ENCODE measurements around the gene IGFBPL1.
"Not testable (repeated sequence)": the region's sequence is repeated elsewhere in the genome, so short reads cannot be mapped to it uniquely, and the experiment has no call there.

IGFBPL1 gene

DNA sequence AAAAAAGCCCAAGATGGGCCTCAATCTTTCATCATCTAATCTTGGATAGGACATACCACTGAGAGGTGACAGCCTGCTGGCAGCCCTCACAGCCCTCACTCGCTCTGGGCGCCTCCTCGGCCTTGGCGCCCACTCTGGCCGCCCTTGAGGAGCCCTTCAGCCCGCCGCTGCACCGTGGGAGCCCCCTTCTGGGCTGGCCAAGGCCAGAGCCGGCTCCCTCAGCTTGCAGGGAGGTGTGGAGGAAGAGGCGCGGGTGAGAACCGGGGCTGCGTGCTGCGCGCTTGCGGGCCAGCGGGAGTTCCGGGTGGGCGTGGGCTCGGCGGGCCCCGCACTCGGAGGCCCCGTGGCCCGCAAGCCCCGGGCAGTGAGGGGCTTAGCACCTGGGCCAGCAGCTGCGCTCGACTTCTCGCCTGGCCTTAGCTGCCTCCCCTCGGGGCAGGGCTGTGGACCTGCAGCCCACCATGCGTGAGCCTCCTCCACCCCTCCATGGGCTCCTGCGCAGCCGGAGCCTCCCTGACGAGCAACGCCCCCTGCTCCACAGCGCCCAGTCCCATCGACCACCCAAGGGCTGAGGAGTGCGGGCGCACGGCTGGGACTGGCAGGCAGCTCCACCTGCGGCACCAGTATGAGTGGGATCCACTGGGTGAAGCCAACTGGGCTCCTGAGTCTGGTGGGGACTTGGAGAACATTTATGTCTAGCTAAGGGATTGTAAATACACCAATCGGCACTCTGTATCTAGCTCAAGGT, 46.7 kb downstream of the IGFBPL1 start:
- not testable (repeated sequence) for DNase-seq (ENCODE audit: low spot score)

DNA sequence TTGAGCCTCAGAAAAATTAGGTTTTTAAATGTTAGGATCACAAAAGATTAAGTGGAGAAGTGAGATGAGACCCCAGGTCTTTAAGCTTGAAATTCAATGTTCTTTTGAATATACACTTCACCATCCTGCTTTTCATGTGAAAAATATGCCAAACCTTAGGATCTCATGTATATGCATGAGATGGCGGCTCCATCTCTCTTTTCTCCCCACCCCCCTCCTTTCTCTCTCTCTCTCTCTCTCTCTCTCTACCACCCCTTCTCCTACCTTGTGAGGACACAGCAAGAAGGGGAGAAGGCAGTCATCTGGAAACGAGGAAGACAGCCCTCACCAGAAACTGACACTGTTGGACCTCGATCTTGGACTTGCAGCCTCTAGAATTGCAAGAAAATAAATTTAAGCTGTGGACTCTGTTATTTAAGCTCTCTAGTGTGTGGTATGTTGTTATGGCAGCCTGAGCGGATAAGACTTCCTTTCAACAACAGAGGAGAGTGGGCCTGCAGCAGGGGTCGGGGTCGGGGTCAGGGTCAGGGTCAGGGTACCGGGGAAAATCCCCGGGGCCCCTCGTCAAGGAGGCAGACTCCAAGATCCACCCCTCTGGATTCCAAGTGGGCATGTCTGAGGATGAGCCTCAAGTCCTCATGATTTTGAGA, 48.1 kb downstream of the IGFBPL1 start:
- no peak for DNase-seq (ENCODE audit: low spot score)

DNA sequence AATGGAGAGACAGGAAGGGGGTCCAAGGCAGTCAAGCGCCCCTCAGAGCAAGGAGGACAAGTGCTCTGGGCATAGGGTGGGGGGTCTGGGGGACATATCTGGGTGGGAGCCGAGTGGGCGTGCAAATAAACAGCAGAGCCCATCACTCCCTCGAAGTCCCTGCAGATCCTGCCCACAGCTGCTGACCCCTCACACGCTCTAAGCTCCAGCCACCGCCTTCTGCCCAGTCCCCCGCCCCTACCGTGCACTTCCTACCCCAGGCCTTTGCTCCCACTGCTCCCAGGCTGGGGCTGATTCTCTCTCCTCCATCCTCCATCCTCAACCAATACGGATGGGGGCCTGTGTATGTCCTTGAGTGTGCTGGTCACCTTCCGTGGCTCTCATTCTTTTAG, 48.7 kb downstream of the IGFBPL1 start:
- no peak for DNase-seq (ENCODE audit: low spot score)

DNA sequence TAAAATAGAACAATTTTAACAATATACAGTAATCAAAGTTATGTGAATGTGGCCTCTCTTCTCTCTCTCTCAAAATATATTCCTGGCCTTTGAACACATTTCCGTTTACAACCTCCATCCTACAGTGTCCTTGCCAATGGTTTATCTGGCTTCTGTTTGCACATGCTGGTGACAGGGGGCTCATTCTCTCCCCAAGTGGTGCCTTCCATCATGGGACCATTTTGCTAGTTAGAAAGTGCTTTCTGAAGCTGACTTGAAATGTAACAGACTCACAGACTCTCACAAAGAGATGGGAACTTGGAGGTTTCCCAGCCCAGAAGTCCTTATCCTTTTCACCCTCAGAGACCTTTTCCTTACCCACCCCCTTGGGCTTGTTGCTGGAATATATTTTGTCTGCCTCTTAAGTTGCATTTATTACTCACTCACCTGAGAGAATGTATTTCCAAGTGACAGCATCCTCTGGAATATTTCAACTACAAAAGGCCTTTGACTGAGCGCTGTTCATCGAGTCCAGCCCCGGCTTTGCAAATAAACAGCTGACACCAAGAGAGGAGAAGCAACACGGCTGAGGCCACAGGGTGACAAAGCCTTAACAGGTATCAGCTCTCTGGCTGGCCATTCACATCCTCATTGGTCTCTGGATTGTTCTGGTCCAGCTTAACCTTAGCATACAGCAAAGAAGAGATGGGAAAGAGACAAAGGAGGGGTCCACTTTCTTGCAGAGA, 49.2 kb downstream of the IGFBPL1 start:
- no peak for DNase-seq (ENCODE audit: low spot score)

DNA sequence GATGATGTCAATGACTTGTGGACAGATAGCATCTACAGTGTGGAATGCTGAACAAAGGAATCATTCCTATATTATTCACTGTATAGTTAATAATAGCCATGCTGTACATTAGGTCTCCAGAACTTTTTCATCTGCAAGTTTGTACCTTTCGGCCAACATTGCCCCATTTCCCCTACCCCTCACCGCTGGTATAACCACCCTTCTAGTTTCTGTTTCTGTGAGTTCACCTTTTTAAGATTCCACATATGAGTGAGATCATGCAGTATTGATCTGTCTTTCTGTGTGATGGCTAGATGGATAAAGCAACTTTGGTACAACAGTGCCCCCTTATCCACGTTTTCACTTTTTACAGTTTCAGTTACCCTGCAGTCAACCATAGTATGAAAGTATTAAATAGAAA, 50.6 kb downstream of the IGFBPL1 start:
- DNase-seq (ENCODE audit: low spot score) = no peak

DNA sequence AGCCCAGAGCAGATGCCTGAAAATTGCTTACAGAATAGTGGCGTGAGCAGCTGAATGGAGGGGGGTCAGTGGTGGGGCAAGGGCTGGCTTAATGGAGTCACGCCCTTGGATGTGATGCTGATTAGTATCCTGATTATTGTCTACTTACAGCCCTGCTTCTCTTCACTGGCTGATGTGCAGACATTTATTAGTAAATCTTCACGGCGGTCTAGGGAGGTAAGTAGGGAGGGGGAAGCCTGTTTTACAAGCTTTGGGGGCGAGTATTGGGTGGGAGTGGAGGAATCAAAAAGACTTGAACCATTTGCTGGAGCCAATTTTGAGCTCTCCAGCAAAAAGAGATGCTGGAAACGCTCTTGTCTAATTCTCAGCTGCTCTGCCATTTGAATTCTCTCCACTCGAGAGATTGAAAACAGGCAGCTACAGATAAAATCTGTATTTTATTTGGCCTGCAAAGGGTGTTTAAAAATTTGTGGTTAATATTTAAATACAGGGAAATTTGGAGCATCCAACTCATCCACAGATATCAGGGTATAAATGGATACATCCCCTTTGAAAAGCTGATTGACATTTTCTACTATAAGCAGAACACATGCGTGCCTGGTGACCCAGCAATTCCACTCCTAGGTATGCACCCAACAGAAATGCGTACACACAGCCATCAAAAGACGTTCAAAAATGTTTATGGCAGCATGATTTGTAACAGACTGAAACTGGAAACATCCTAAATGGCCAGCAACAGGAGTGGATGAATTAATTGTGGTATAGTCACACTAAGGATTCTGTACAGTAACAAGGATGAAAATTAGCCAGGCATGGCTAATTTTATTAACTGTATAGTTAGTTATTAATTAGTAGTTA, 51.3 kb downstream of the IGFBPL1 start:
- DNase-seq (ENCODE audit: low spot score) = no peak

DNA sequence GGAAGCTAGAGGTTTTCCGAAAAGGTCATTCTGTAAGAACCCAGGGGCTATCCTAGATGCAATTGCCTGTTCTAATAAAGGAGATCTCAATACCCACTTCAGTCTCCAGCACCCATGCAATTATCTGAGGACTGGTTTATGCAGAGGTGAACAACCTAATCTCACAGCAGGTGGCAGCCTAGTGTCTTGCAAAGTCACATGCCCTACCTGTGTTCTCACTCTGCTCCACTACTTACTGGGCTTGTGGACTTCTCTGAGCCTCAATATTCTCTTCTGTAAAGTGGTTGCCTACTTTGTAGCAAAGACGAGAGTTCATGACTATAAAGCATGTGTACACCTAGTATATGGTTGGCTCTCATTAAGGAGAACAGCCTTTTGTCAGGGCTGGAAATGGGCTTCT, 52.8 kb downstream of the IGFBPL1 start:
- no peak for DNase-seq (ENCODE audit: low spot score)

DNA sequence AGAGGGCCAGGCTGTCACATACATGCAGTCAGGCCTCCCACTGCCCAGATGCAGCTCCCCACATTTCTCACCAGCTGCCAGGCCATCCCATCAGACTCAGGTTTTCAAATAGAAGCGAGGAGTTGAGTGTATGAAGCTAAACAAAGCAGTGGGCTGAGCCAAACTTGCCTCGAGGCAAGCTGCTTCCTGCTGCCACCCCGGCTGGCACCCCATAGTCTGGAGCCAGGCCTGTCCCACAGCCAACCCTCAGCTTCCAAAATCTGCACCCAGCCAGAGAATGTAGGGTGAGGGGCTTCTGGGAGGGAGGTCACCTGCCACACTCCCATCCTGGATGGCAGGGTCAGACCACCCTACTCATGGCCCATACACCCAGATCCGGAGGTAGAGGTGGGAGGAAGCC, 54.1 kb downstream of the IGFBPL1 start:
- DNase-seq (ENCODE audit: low spot score) = no peak

DNA sequence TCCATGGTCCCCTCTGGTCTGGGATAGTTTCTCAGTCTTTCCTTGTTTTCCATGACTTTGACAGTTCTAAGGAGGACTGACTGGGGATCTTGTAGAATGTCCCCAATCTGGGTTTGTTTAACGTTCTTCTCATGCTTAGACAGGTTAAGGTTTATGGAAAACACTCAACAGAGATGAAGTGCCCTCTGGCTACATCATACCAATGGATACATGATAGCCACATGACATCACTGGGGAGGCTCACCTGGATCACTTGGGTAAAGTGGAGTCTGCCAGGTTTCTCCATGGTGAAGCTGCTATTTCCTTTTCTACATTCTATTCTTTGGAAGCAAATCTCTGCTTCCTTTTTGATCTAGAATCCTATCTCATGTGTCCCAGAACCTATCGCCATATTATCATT, 55.5 kb downstream of the IGFBPL1 start:
- no peak for DNase-seq (ENCODE audit: low spot score)

DNA sequence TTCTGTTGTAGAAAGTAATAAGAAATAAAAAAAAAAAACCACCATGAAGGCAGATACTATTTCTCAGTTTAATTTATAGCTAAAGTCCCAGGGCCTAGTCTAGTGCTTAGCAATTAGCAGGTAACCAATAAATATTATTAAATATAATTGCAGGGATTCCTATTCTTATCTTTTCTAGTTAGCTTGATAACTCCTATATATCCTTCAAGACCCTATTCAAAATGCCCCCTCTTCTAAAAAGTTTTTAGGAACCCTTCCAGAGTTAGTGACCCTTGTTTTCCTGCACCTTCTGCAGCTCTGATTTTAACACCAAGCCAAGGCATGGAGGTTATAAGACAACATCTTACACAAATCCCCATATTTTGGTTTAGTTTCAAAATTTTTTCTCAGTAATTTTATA, 56.4 kb downstream of the IGFBPL1 start:
- DNase-seq (ENCODE audit: low spot score) = no peak

DNA sequence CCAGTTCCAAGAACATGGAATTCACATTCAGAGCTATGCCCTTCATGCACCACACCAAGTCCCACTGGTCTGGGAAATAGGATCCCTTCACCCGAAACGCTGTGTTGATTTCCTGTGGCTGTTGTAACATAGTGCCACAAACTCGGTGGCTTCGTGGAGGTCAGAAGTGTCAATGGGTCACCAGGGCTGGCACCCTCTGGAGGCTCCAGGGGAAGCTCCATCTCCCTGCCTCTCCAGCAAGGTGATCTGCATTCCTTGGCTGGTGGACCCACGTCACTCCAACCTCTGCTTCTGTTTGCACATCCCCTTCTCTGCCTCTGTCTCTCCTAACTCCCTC, 60.7 kb downstream of the IGFBPL1 start:
- DNase-seq (ENCODE audit: low spot score) = no peak

DNA sequence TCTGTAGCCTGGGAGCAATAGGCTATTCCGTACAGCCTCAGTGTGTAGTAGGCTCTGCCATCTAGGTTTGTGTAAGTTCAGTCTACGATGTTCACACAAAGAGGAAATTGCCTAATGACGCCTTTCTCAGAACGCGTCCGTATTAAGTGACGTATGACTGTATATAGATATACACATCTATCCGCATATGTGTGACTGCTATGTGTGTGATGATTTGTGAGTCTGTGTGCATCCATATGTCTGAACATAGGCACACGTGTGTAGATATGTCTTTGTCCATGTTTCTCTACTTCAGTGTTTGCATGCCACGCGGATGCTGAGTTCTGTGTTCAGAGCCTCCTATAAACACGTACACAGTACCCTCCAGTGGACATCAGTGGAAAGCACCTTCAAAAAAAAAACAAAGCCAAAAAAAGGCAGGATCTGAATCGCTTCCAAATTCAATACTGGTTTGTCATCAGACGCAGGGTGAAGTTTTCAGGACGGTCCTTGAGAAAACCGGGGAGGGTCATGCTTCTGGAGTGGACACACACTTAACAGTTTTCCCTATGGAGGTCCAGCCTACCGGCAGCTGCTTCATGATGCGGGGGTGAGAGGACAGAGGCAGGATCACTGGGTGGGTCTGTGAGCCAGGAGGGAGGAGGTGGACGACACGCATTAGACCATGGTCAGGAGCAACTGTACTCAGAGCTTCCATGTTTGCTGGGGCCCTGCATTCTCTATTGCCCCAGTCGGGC, 61.2 kb downstream of the IGFBPL1 start:
- DNase-seq (ENCODE audit: low spot score) = peak; percentile 77

DNA sequence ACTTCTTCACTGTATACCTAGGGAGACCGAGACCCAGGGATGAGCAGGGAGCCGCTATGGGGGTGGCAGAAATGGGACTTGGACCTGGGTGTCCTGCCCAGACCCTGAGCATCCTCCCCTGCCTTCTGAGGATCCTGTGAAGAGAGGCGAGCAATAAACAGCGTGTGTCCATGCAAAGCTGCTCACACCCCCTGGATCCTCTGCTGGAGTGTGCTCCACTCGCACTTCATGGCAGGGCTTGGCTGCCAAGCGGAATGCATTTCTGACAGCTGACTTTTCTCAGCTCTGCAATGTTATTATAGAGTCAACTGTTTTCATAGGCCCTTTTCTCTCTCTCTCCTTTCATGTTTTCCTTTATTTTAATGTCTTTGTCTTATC, 62.8 kb downstream of the IGFBPL1 start:
- DNase-seq (ENCODE audit: low spot score) = no peak

DNA sequence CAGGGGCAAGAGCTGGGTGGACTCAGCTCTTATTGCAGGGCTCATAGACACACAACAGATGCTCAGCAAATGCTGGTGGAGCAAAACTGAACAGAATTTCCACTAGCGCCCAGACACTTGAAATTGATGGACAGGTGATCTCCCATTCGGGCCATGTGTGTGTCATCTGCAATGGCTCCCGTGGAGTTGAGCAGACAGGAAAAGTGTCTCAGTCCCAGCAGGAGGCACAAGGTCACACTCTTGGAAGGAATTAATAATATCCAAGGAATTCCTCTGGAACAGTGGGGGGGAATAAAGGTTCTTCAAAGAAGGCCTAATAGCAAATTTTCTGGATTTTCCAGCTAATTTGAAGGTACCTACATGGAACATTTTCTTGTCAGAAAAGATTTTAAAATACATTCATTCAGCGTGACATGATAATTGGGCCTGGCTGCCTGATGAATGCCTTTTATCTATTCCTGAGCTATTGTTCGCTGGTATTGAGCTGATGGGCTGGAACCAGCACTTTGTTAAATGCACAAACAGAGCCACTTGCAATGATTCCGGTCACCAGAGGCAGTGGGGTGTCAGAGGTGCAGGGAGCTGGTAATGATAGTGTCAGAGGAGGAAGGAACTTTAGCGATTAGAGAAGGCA, 63.3 kb downstream of the IGFBPL1 start:
- DNase-seq (ENCODE audit: low spot score) = no peak

DNA sequence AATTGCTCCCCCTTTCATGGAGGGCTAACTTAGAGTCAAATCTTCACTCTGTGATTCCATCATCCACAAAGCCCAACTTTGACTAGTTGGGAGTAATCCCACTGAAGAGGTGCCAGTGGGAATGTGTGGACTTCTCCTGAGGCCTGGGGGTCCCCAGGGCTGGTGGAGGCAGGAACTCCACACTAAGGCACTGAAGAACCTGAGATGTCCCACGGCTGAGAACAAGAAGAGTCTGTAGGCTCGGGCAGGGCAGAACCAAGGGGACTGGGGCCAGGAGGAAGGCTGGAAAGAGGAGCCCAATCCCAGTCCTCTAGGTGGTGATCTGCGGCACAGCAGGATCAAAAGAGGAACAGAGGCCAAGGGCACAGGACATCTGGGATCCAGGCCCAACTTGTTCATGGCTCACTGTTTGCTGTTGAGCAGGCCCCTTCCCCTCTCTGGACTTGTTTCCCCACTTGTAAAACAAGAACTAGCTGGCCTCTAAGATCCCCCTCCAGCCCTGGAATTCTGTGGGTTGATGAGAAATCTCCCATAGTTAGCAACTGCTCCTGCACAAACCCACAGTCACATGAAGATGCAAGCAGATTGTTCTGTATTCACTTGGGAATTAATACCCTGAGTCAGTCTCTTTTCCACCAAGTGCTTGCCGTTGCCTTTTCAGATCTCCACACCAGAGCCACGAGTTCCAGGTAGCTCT, 64.4 kb downstream of the IGFBPL1 start:
- peak; percentile 50 for DNase-seq (ENCODE audit: low spot score)

DNA sequence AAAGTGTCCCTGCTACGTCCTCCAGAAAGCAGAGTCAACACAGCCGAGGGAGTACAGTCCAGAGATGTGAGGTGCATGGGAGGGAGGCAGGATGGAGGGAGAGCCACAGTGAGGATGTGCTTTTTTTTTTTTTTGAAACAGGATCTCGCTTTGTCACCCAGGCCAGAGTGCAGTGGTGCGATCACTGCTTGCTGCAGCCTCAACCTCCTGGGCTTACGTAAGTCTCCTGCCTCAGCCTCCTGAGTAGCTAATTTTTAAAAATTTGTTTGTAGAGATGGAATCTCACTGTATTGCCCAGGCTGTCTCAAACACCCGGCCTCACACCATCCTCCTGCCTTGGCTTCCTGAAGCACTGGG, 65.0 kb downstream of the IGFBPL1 start:
- no peak for DNase-seq (ENCODE audit: low spot score)

DNA sequence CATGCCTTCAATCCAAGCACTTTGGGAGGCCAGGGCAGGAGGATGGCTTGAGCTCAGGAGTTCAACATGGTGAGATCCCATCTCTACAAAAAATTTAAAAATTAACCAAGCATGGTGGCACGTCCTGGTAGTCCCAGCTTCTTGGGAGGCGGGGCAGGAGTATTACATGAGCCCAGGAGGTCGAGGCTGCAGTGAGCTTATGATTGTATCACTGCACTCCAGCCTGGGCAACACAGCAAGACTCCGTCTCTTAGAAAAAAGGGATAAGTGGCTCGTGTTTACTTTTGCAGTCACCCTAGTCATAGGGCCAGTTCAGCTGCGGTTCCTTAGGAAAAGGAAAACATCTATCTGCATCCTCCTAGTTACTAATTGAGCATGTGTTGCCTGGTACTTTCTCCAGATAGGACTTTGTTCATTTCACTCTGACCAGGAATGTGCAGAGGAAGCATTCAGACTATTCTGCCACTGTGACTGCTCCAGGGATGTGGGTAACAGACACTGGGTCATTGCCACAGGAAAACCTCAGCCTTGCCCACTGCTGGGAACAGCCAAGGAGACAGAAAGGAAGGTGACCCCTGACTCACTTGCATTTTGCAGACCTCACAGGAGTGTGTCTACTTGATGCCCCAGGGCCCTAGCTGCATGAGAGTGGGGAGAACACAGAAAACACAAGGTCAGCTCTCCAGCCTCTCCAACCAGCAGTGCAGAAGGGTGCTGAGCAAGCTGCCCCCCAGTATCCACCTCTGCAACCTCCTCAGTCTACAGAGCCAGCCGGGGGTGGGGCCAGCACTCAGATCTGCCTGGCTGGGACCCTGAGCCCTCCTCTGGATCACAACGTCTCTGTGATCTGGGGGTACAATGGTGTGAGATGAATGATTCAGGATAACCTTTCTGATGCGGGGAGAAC, 65.6 kb downstream of the IGFBPL1 start:
- DNase-seq (ENCODE audit: low spot score) = no peak

DNA sequence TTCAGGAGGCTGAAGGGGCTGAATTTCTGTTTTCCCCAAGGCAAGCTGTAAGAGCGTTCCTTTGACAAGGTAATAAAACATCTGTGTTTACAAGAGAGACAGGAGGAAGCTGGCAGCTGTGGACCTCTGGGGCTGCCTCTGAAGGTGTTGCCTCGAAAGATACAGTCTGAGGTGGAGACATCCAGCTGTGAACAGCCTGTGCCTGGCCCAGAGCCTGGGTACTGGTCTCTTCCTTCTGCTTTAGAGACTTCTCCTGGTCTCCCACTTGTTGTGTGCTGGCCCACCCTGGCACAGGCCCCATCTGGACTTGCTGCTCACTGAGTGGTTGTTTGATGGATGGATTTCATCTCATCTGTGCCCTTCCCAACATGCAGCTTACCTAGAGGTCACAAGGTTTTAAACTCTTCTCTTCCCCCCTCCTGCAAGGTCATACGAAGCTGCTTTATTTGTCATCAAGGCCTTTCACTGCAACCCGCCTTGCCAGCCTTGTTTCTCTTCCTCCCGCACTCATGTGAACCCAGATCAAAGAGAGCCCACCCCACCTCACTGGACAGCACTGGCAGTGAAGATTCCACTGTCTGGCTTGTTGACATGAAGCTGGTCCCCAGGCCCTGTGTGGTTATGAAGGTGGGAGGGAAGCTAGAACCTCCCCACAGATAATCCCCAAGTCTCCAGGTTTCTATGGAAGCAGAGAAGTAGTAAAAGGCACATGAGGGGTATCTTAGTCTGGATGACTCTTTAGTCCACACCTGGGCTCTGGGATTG, 66.7 kb downstream of the IGFBPL1 start:
- no peak for DNase-seq (ENCODE audit: low spot score)

DNA sequence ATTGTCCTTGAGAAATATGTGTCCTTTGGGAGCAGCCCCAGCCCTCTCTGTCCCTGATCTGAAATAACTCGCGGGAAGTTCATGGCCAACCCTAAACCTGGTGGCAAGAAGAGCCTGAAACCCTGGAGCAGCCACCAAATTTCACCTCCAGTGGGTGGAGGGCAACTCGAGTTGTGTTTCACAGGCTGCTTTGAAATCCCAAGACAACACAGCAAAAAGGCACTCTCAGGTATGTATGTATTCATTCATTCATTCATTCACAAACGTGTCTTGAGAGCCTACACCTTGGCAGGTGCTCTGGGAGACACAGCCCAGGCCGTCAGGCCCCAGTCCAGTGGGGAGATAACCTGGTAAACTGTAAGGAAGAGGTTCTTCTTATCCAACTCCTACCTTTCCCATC, 67.4 kb downstream of the IGFBPL1 start:
- DNase-seq (ENCODE audit: low spot score) = no peak

Measured in hepatic stellate cell (primary cell).